Effector memory CD4-positive, alpha-beta T cell (primary cell): ENCODE results near the gene ANKRD31.
"Not testable (repeated sequence)": the region's sequence is repeated elsewhere in the genome, so short reads cannot be mapped to it uniquely, and the experiment has no call there.

Experiments
- DNase-seq, 3 donors: peaks; one replicate each; pipeline ENCODE4 v3.0.0-alpha.2; 2020
- H3K27ac ChIP-seq: 2 replicates; pipeline ENCODE4 v1.7.0; 2013; ENCODE audit warnings: mild to moderate bottlenecking, low read length, moderate library complexity; ENCODE audit not compliant: insufficient read depth, poor library complexity, severe bottlenecking
- H3K27me3 ChIP-seq: replicated peaks from 2 replicates; pipeline ENCODE4 v1.7.0; 2013; ENCODE audit warnings: mild to moderate bottlenecking, low read length; ENCODE audit not compliant: insufficient read depth, control insufficient read depth, poor library complexity, severe bottlenecking
- H3K36me3 ChIP-seq: 2 replicates; pipeline ENCODE4 v1.7.0; 2013; ENCODE audit warnings: mild to moderate bottlenecking, low read length, moderate library complexity; ENCODE audit not compliant: control insufficient read depth, insufficient read depth
- H3K4me1 ChIP-seq: 2 replicates; pipeline ENCODE4 v1.7.0; 2013; ENCODE audit warnings: low read length, mild to moderate bottlenecking; ENCODE audit not compliant: control insufficient read depth, insufficient read depth, poor library complexity, severe bottlenecking
- H3K4me3 ChIP-seq: 2 replicates; pipeline ENCODE4 v1.7.0; 2013; ENCODE audit warnings: low read length, low read depth, mild to moderate bottlenecking; ENCODE audit not compliant: insufficient read depth, poor library complexity, severe bottlenecking
- H3K9me3 ChIP-seq: 2 replicates; pipeline ENCODE4 v1.7.0; 2013; ENCODE audit warnings: mild to moderate bottlenecking, low read length, moderate library complexity; ENCODE audit not compliant: control insufficient read depth

The ANKRD31 gene

GRCh38 chr5:75274486-75274885, 37.8 kb upstream of the ANKRD31 start:
- Histone ChIP-seq H3K36me3 (no peaks in the 10 kb centered on the region), H3K27ac (no peak overlapping the region), H3K4me1 (no peaks in the 10 kb centered on the region), H3K9me3 (no peaks in the 10 kb centered on the region), H3K4me3 (no peak overlapping the region), H3K27me3 (no peaks in the 10 kb centered on the region)
- DNase-seq: no peak

- H3K4me3 ChIP-seq, DNase-seq, H3K9me3 ChIP-seq, H3K27me3 ChIP-seq, H3K27ac ChIP-seq, H3K4me1 ChIP-seq, H3K36me3 ChIP-seq: not testable (repeated sequence)
Observed at GRCh38 chr5:75270605-75271004, 33.9 kb upstream of the ANKRD31 start.

DNA sequence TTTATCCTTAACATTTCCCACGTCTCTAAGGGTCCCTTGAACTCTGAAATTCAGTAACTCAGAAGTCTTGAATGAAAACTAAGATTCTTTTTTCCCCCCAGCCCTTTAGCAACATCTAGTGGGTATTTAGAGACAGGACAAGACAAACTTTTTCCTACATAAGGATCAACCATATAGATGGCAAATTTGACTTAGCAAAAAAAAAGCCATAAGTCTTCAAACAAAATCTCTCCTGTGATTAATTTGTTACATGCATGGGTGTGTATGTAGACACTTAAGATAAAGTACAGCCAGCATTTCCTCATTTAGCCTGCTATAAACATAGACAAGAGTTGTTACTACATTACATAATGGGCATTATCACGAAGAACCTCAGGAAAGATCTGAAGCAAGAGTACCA, 29.1 kb upstream of the ANKRD31 start:
- H3K4me3 ChIP-seq: no peak overlapping the region
- no peak for DNase-seq
- no peaks in the 10 kb centered on the region for H3K27me3 ChIP-seq

DNA sequence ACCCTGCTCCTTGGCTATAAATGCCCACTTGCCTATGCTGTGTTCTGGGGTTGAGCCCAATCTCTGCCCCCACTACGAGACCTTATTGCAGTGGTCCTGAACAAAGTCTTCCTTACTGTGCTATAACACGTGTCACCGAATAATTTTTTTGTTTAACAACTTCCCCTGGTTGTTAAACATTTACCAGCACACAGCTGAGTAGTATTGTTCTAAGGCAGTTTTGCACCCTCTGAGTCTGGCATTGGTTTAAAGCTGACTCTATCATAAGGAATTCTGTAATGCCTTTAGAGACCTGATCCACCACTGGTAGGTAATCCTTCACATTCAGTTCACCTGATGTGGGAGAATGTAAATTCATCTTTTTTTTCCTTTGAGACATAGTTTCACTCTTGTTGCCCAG, 25.6 kb upstream of the ANKRD31 start:
- Histone ChIP-seq H3K27ac (no peak overlapping the region), H3K4me1 (no peaks in the 10 kb centered on the region)

More for the DNA sequence above, 29.1 kb upstream of the ANKRD31 start:
- Histone ChIP-seq H3K27ac (no peak overlapping the region), H3K4me1 (no peaks in the 10 kb centered on the region), H3K9me3 (no peaks in the 10 kb centered on the region), H3K36me3 (no peaks in the 10 kb centered on the region)

DNA sequence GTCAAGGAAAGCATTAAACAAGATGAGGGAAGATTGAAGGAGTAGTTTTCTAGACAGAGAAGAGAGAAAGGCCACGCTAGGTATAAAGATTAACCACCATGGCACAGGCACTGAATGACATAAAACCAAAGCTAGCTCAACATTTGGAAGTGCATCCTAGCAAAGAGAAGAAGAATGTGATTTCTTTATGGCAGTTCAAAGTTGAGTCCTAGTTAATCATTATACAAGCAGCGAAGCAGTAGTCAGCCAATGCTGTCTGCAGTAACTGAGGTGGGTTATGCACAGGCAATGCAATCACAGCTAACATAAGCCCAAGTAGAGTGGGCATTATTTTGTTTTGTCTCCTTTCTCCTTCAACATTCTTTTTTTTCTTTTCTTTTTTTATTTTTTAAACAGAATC, 24.0 kb upstream of the ANKRD31 start:
- no peaks in the 10 kb centered on the region for H3K36me3 ChIP-seq
- no peak overlapping the region for H3K4me3 ChIP-seq
- no peak for DNase-seq
- no peaks in the 10 kb centered on the region for H3K27me3 ChIP-seq
- no peaks in the 10 kb centered on the region for H3K9me3 ChIP-seq
- no peaks in the 10 kb centered on the region for H3K4me1 ChIP-seq
- H3K27ac ChIP-seq: no peak overlapping the region

More for the DNA sequence above, 25.6 kb upstream of the ANKRD31 start:
- H3K9me3 ChIP-seq: no peaks in the 10 kb centered on the region
- no peaks in the 10 kb centered on the region for H3K36me3 ChIP-seq
- H3K4me3 ChIP-seq: no peak overlapping the region
- no peaks in the 10 kb centered on the region for H3K27me3 ChIP-seq
- DNase-seq: no peak

DNA sequence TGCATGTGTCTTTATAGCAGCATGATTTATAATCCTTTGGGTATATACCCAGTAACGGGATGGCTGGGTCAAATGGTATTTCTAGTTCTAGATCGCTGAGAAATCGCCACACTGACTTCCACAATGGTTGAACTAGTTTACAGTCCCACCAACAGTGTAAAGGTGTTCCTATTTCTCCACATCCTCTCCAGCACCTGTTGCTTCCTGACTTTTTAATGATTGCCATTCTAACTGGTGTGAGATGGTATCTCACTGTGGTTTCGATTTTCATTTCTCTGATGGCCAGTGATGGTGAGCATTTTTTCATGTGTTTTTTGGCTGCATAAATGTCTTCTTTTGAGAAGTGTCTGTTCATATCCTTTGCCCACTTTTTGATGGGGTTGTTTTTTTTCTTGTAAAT, 13.8 kb upstream of the ANKRD31 start:
- DNase-seq, H3K4me1 ChIP-seq, H3K9me3 ChIP-seq, H3K4me3 ChIP-seq, H3K36me3 ChIP-seq, H3K27ac ChIP-seq, H3K27me3 ChIP-seq: not testable (repeated sequence)

- H3K36me3 ChIP-seq: no peaks in the 10 kb centered on the region
- H3K4me3 ChIP-seq: no peak overlapping the region
- DNase-seq: no peak
- H3K27me3 ChIP-seq: no peaks in the 10 kb centered on the region
- H3K4me1 ChIP-seq: no peaks in the 10 kb centered on the region
- H3K27ac ChIP-seq: no peak overlapping the region
- no peaks in the 10 kb centered on the region for H3K9me3 ChIP-seq
Observed at GRCh38 chr5:75245023-75245422, 8.3 kb upstream of the ANKRD31 start.

DNA sequence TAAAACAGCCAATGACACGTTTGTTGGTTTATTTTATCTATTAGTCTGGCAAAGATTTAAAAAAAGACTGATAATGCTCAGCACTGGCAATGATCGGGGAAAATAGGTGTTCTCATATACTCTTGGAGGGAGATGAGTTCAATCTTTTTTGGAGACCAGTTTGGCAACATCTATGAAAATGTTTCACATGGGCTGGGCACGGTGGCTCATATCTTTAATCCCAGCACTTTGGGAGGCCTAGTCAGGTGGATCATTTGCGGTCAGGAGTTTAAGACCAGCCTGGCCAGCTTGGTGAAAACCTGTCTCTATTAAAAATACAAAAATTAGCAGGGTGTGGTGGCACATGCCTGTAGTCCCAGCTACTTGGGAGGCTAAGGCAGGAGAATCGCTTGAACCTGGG, 6.8 kb upstream of the ANKRD31 start:
- no peak for DNase-seq
- H3K27ac ChIP-seq: no peak overlapping the region
- H3K4me1 ChIP-seq: no peaks in the 10 kb centered on the region
- H3K9me3 ChIP-seq: no peaks in the 10 kb centered on the region
- no peaks in the 10 kb centered on the region for H3K36me3 ChIP-seq
- no peak overlapping the region for H3K4me3 ChIP-seq
- H3K27me3 ChIP-seq: no peaks in the 10 kb centered on the region

GRCh38 chr5:75243100-75243499, 6.4 kb upstream of the ANKRD31 start:
- DNase-seq: no peak
- Histone ChIP-seq H3K27me3 (no peaks in the 10 kb centered on the region), H3K4me1 (no peaks in the 10 kb centered on the region), H3K4me3 (no peak overlapping the region), H3K9me3 (no peaks in the 10 kb centered on the region), H3K27ac (no peak overlapping the region), H3K36me3 (no peaks in the 10 kb centered on the region)

DNA sequence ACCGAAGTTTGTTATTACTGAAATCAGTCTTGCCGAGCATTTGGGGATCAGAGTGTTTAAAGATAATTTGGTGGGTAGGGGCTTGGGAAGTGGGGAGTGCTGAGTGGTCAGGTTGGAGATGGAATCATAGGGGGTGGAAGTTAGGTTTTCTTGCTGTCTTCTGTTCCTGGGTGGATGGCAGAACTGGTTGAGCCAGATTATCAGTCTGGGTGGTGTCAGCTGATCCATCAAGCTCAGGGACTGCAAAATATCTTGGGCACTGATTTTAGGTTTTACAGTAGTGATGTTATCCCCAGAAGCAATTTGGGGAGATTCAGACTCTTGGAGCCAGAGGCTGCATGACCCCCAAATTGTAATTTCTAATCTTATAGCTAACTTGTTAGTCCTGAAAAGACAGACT, 5.4 kb upstream of the ANKRD31 start:
- H3K4me3 ChIP-seq: no peak overlapping the region
- H3K36me3 ChIP-seq: no peaks in the 10 kb centered on the region
- H3K27me3 ChIP-seq: no peaks in the 10 kb centered on the region
- no peak overlapping the region for H3K27ac ChIP-seq
- no peaks in the 10 kb centered on the region for H3K4me1 ChIP-seq
- no peak for DNase-seq
- H3K9me3 ChIP-seq: no peaks in the 10 kb centered on the region

- Histone ChIP-seq H3K4me1 (peaks cover 3% of the 10 kb centered on the region), H3K4me3 (no peak overlapping the region), H3K27me3 (no peaks in the 10 kb centered on the region), H3K36me3 (no peaks in the 10 kb centered on the region), H3K9me3 (no peaks in the 10 kb centered on the region), H3K27ac (no peak overlapping the region)
- DNase-seq: no peak
Observed at GRCh38 chr5:75239681-75240080, 3.0 kb upstream of the ANKRD31 start.
